GM21381 (cell line): ENCODE results near the gene CXorf58.

ENCODE experiments used
- ATAC-seq: cut with Tn5 transposase; IDR thresholded peaks from one replicate; pipeline ENCODE4 v1.9.1; 2021; ENCODE audit warnings: mild to moderate bottlenecking, moderate library complexity; ENCODE audit not compliant: unreplicated experiment

Gene CXorf58

GRCh38 chrX:23898412-23898959 lies 9.3 kb upstream of the CXorf58 start:
- ATAC-seq: no peak

GRCh38 chrX:23900220-23900797 lies 7.5 kb upstream of the CXorf58 start:
- no peak for ATAC-seq

- ATAC-seq: no peak
These were observed 6.7 kb upstream of the CXorf58 start for GRCh38 chrX:23901060-23901459.

- peak; percentile 52 for ATAC-seq
These were observed 6.0 kb upstream of the CXorf58 start for GRCh38 chrX:23901805-23902204.

- ATAC-seq: no peak
These were observed 5.4 kb upstream of the CXorf58 start for GRCh38 chrX:23902419-23902818.

- ATAC-seq: no peak
These were observed 3.7 kb upstream of the CXorf58 start for GRCh38 chrX:23904096-23904495.

GRCh38 chrX:23907111-23907497 lies 702 bp upstream of the CXorf58 start:
- no peak for ATAC-seq

- no peak for ATAC-seq
These were observed 606 bp downstream of the CXorf58 start for GRCh38 chrX:23908219-23909004.

- ATAC-seq: no peak
These were observed 3.5 kb downstream of the CXorf58 start for GRCh38 chrX:23911126-23911835.

GRCh38 chrX:23919148-23919547 lies 11.3 kb downstream of the CXorf58 start:
- ATAC-seq: no peak

- no peak for ATAC-seq
These were observed 12.0 kb downstream of the CXorf58 start for GRCh38 chrX:23919706-23920320.

GRCh38 chrX:23926015-23926414 lies 18.2 kb downstream of the CXorf58 start:
- no peak for ATAC-seq

- ATAC-seq: no peak
These were observed 23.2 kb downstream of the CXorf58 start for GRCh38 chrX:23930894-23931604.

GRCh38 chrX:23932046-23932445 lies 24.2 kb downstream of the CXorf58 start:
- ATAC-seq: no peak

- ATAC-seq: no peak
These were observed 27.3 kb downstream of the CXorf58 start for GRCh38 chrX:23935106-23935505.

GRCh38 chrX:23936180-23936579 lies 28.4 kb downstream of the CXorf58 start:
- ATAC-seq: no peak

GRCh38 chrX:23937100-23937499 lies 29.3 kb downstream of the CXorf58 start:
- no peak for ATAC-seq

- ATAC-seq: no peak
These were observed 30.9 kb downstream of the CXorf58 start for GRCh38 chrX:23938690-23939089.

GRCh38 chrX:23939203-23939602 lies 31.4 kb downstream of the CXorf58 start:
- no peak for ATAC-seq

- ATAC-seq: no peak
These were observed 36.4 kb downstream of the CXorf58 start for GRCh38 chrX:23944234-23944633.

- ATAC-seq: no peak
These were observed 37.4 kb downstream of the CXorf58 start for GRCh38 chrX:23945206-23945605.
